GM21786 (cell line): Measurements from ENCODE around the gene SORL1.
A peak's percentile ranks its signal among the peaks of the same experiment; 100 is the strongest.

ENCODE experiments used
- ATAC-seq: cut with Tn5 transposase; IDR thresholded peaks from one replicate; pipeline ENCODE4 v1.9.1; 2021; ENCODE audit not compliant: unreplicated experiment

The SORL1 gene

DNA sequence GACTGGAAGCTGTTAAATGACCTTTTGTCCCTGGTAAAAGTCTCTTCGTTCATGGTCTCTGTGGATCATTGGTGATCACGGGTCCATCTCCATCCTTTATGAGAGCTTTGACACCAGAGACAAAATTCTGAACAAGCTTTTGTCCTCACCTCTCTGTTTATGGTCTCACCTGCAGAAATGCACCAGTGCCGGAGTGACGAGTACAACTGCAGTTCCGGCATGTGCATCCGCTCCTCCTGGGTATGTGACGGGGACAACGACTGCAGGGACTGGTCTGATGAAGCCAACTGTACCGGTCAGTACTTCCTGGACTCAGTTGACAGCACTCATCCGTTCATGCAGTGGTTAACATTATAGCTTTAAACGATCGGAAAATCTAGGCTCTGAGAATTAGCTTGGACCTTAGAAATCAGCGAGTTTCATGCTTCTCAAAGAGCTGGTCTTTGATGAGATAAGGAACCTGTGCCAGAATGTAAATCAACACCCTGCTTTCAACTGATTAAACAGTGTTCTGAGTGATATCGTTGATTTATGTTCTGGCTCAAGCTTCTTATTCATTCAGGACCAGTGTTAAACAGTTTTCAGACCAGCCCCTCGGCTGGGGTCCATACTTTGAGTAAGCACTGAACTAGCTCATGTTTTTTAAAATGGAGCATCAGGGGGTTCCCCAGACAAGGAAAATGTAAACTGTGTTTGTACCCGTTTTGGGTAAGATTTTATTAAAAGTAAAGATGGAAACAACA, 125.2 kb downstream of the SORL1 start:
- no peak for ATAC-seq

DNA sequence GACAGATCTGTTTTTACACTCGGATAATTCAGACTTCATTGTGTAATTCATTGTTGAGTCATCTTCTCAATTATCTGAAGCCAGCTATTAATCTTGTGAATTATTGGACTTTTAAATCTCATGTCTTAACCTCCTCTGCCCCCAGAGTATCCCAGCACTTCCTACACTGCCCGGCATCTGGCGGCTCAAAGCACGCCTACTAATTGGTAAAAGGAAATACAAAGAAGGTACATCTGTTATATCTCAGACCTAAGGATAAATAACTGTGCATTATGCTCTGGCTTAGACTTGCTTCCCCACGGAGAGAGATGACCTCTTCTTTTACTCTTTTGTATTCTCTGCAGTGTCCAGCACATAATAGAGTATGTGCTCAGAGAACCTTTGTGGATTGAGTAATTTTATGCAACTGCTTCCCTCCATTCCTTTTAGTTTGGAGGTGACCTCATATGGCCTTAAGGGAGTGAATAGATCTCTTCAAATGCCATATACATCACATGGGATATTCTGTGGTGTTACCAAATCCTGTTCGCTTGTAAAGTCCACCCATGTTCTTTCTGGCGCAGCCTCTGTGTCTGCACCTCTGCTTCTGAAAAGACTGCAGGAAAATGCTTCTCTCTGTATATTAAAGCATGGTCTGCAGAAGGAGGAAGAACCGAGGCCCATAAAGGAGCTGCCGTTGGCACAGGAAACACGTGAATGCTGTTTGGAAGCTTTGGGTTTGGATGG, 126.3 kb downstream of the SORL1 start:
- ATAC-seq, result no peak

DNA sequence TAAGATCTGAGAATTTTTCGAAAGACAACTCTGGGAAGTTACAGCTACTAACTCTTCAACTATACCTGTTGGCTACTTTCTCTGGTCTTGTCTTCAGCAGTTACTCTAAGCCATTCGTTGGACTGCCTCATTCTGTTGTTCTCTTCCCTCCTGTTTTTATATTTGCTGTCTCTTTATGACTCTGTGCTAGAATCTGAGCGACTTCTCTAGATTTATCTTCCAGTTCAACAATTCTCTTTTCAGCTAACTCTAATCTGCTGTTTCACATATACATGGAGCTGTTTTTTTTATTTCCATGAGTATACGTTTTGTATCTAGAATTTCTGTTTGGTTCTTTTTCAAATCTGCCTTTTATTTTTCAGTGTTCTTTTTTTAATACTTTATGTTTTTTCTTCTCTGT, 128.0 kb downstream of the SORL1 start:
- ATAC-seq, result no peak

DNA sequence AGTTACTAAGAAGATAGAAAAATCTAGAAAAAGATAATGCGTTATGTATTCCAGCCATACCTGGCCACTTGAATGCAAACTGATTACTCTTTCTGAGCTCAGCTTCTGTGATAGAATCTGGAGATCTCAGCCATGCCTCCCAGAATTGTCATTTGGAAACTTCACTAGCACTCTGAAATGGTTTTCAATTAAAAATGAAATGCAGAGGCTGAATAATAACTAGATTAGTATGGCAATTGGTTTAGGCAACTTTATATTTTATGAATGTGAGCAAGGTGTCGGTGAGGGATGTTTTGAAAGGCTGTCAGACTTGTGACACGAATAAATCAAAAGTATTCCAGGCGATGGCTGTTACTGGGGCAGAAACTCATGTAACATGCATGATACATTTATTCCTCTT, 129.5 kb downstream of the SORL1 start:
- ATAC-seq, result no peak

DNA sequence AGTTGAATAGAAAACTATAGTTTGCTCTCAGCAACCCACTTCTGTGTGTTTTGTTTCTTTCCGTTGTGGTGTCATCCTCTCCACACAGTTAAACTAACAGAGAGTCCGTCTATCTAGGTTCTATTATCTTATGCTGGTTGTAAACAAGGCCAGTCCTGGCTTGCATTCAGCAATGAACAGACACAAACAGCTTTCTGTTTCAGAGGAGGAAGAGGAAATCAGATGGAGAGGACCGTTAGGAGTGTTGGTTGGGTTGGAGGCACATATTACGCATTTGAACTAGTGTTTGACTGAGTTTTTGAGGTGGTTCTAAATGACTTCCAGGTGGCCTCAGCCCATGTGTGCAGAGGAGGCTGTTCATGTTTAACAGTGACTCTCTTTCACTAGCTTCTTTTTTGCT, 130.2 kb downstream of the SORL1 start:
- no peak for ATAC-seq

DNA sequence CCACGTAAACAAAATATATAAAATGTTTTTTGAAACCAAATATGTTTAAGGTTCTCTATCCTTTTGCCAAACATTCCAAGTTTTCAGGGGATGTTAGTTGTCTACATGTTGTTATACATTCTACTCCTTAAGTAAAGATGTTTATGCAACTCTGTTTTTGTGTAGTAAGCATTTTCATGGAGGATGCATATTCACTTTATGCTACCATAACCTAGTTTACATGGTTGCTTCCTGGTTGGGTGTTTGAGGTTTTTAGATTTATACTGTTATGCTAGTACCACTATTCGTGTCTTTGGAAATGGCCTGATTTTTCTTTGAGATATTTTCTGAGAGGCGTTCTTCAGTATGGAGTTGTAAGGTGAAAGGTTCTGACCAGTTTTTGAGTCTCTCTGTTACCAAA, 131.7 kb downstream of the SORL1 start:
- ATAC-seq, result no peak

DNA sequence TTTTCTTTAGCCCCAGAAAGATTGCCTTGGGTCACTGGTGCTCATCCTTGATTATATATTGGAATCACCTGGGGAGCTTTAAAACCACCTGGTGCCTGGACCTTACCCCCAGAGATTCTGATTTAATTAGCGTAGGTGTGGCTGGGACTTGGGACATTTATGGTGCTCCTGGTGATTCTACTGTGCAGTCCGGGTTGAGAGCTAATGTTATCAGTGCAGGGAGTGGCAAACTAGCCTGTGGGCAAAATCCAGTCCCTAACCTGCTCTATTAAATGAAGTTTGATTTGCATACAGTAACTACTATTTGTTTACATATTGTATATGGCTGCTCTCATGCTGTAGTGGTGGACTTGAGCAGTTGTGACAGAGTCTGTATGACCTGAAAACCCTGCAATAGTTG, 134.6 kb downstream of the SORL1 start:
- ATAC-seq, result no peak

DNA sequence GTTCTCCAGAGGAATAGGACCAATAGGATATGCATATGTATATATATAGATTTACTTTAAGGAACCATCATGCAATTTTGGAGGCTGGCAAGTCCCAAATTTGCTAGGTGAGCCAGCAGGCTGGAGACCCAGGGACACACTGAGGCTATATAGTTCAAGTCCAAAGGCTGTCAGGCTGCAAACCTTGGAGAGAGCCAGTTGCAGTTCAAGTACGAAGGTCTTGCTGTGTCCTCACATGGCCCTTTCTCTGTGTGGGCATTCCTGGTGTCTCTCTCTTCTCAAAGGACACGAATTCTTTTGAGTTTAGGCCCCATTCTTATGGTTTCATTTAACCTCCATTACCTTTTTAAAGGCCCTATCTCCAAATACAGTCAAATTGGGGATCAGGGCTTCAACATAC, 135.1 kb downstream of the SORL1 start:
- no peak for ATAC-seq

DNA sequence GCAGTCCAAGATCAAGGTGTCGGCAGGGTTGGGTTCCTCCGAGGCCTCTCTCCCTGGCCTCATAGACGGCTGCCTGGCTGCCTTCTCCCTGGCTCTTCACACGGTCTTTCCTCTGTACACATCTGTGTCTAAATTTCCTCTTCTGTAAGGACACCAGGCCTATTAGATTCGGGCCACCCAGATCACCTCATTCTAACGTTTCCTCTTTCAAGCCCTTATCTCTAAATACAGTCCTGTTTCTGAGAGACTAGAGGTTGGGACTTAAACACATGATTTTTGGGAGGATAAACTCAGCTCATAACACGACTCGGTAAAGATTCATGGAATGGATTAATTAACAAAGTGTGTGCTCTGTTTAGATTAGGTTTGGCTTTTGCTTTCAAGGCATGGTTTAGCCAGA, 136.6 kb downstream of the SORL1 start:
- ATAC-seq, result no peak

DNA sequence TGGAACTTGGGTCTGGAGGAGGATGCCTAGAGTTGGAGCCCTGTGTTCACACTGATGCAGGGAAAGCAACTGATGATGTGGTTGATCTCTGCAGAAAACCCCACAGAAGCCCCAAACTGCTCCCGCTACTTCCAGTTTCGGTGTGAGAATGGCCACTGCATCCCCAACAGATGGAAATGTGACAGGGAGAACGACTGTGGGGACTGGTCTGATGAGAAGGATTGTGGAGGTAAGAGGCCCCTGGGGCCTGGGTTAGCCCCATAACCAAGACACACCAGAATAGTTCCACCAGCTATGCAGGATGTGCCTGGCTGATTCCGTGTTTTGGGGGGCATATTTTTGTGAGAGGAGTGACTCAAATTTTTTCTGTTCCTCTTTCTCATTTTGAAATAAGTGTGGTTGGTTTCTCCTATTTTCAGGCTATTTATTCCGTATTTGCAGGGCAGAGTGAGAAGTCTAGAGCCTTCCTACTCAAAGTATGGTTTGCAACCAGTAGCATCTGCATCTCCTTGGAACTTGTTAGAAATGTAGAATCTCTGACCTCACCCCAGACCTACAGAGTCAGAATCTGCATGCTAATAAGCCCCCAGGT, 137.9 kb downstream of the SORL1 start:
- ATAC-seq, result peak; percentile 80

DNA sequence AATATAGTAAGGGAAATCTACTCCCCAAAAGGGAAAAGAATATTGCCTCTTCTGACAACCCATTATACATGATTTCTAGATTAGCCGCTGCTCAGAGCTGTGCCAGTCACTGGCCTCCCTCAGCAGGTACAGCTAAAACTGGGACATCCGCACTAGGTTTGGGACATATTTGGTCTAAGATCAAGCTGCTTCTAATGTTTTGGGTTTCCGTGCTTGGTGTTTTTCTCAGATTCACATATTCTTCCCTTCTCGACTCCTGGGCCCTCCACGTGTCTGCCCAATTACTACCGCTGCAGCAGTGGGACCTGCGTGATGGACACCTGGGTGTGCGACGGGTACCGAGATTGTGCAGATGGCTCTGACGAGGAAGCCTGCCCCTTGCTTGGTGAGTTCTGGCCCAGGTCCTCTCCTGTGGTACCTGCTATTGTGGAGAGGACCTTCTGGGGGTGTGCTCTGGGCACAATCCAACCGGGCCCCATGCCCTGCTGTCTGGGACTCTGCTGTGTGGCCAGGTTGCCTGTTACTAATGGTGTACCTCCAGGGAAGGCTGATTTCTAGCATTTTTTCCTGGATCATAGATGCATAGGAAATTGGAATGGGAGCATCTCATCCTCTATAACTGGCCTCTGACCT, 138.8 kb downstream of the SORL1 start:
- no peak for ATAC-seq

DNA sequence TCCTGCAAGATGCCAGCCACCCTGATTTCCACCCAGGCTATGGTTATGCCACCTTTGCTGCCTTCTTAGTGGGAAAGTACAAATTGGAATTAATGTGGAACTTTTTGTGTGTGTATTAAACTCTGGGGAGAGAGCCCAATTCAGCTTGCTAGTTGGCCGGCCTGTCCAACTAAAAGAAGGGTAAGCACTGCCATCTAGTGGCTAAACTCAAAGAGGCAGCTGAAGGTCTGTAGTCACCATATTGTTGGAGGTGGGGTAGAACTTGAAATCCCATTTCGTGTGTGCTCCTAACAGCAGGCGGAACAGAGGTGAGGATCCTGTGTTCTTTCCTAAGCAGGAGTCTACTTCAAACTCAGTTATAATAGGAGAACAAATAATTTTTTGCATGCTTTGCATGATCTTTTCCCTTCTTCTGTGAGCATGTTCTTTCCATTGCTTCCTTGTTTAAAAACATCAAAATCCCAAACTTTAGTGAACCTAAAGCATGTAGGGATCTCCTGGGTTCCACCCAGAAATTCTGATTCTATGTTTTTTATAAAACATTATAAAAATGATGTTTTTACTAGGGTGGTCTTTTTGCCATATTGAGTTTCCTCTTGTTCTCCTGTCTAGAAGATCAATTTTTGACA, 139.4 kb downstream of the SORL1 start:
- ATAC-seq, result peak; percentile 24

DNA sequence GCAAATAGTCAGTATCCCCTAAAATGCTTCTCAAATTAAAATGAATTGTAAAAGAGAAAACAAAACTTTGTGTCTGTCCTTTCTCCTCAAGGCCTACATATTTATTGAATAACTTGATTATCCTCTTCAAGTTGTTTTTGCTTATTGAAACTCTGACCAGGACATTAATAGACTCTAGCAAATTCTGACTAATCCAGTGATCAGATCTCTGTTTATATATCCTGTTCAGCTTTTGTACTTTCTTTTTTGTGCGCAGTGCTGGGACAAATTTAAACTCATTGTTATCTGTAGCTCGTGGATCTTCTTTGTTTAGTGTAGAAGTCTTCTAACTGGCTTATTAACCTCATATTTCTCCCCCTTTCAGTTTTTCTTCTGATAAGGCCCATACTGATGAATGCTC, 140.6 kb downstream of the SORL1 start:
- no peak for ATAC-seq

DNA sequence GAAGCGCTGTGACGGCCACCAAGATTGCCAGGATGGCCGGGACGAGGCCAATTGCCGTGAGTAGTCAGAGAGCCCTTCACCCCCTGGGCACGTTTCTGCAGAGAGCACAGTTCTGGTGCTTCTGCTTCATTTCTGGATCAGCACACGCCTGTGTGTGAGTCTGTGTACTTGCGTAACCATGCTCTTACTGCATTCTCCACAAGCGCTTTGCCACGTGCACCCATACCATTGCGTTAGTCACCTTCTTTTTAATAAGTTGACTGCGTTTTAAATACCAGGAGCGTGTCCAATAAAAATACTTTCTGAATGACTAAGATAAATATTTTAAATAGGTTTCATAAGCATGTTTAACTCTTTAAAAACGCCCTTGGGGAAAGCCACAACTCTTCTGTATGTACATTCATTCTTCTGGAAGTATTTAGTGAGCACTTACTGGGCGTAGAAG, 143.6 kb downstream of the SORL1 start:
- no peak for ATAC-seq

DNA sequence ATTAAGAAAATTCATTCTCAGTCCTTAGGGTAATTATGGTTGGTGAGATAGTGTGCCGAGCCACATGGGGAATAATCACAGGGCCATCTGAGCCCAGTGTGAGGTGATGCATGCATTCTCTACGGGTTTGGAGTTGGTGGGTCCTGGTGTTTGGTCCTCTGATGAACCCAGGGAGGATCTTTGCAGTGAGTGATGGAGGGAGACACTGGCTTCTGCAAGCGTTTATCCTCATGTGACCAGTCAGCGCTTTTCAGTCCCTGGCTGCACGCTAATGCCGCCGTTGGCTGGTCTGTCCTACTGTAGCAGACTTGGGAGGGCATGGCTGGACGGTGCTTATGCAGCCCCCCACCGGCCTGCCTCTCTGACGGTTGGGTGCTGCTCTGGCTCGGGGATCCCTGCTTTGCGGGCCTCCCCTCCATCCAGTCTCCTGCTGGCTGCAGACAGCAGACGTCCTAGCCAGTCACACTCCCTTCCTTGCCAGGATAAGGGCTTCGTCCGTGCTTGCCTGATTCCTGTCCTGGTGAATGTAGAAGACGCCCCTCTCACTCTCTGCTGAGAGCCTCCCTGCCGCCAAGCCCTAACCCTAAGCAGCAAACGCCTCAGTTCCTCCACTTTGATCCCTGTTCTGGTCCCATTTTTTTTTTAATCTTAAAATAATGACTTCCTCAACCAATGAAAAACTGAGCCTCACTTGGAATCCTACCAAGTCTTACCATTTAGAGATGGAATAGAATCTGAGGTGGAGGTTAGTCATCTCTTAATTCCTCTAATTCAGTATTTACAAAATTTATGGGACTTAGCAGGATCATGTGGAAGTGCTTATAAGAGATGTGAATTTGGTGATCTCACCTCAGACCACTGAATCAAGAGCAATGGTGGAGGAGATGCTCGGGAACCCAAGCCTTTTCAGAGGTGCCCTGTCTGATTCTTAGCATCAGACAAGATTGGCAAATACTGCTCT, 144.4 kb downstream of the SORL1 start:
- ATAC-seq, result no peak

DNA sequence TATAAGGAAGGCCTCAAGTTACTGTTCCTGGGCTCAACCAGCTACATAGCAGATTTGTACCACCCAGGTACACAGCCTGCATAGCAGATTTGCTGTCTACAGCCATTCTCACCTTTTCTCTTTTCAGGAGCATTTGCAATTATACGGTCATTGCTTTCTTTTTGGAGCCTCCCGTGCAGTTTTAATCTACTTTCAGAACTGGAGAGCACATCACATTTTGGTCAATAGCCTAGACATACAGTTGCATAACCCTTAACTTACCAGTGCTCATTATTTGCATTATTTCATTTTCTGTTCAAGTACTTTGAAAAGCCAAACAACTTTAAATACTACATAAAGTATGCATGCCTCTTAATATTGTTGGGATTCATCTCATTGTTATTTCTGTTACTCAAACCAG, 151.2 kb downstream of the SORL1 start:
- no peak for ATAC-seq

DNA sequence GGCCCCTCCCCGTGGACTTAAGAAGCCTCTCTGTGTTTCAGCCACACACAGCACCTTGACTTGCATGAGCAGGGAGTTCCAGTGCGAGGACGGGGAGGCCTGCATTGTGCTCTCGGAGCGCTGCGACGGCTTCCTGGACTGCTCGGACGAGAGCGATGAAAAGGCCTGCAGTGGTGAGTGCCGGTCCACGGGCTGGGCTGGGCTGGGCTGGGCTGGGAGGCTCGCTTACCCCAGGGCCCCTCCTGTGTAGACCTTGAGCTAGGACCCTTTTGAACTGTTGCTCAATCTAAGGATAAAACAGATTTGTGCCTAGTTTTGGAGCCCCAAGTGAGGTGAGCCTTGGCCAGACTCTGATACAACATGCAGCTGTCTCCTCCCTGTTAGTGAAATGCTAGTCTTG, 152.0 kb downstream of the SORL1 start:
- no peak for ATAC-seq

DNA sequence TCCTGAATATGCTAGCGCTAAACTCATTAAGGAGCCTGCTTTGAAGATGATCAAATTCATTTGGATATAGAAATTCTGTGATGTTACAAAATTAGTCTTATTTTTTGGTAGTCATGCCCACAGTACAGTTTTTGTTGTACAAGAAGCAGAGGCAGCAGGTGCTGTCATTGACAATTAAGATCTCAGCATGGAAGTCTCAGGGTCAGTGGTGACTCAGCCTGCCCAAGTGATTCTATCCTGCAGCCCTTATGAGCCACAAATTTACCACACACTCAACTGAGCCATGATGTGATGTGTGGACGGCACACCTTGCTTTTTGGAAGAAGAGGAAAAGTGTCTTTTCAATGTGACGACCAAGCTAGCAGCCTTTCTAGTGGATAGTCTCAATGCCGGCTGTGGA, 154.2 kb downstream of the SORL1 start:
- ATAC-seq, result no peak

DNA sequence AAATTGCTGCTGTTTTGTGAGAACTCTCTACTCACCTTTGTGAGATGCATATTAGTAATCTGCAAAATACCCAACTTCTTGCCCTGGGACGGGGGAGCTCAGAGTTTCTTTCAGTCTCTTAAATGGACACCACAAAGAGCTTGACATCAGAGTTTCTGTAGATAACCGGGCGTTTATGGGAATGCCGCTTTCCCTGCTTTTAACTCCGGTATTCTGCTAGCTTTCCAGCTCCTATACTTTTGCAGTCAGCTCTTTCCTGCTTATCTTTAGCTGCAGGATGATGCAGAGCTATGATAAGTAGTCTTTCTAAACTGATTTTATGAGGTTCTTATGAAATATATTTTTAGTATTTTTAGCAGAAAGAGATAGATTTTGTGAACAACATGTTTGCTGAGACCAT, 155.2 kb downstream of the SORL1 start:
- ATAC-seq, result no peak

DNA sequence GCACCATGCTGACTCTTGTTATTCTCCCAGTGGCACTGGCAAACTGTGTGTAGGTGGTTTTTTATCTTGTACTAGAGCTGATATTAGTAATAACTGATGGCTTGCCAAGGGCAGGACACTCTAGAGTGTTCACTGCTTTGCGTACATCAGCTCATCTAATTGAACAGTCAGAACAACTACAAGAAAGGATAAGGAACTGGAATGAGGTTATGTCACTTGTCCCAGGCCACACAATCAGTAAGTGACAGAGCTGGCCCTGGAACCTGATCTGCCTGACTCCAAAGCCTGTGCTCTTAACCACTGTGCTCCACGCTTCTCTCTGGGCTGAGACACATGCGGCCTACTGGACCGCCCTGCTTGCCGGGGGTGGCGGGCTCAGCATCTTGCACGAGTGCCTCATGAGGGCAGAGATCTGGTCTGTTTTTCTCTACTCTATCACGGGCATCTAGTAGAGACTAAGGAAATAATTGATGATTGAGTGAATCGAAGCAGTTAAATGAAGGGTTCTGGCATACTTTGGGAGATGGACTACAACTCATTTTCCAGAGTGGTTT, 156.5 kb downstream of the SORL1 start:
- no peak for ATAC-seq
